ENCODE data around the gene HSP90AB1. TPM values are rescaled to one million over a fixed set of nuclear protein-coding genes. Genes with fewer than 3 reads are reported as not detected.

The HSP90AB1 gene
- total and polyA plus RNA-seq, 2 of the 8 experiments (the other 6 are each of a cell fraction or from before 2014, with no cell fraction given) = 1,564 to 2,297 TPM

DNA sequence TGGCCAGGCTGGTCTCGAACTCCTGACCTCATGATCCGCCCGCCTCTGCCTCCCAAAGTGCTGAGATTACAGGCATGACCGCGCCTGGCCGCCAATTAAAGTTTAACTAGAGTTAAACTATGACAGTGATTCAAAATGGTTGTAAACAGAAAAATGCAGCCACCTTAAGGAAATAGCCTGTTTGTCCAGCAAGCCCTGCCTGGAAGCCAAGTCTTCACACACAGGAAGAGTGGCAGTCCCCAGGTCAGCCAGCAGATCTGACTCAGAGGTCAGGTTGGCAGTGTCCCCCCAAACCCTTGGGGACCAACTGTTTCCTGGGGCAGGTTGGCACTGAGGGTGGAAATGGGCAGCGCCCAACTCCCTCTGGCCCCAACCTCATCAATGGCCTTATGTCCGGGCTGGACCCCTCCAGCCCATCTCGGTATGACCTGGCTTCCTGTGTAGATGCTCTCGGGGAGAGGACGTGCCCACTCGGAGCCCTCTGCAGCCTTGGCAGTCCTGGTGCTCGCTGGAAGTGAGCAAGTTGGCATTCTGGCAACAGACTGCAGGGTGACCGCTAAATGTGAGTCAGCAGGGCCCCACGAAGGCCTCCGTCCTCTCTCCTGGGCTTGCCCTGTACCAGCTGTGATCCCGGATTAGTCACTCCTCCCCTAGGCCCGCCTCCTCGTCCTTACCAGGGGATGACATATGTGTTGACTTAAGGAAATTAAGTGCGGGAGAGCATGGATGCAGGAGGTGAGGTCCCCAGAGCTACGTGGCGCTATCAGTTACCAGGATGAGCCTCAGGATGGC is 9.7 kb upstream of the HSP90AB1 start (continued):
- no peak for TF ChIP-seq RAD21 (IDR thresholded peaks at IDR 0.05 in 1 of 2, conservative IDR thresholded peaks at IDR 0.05 in 1 of 2; ENCODE audit: low read depth in 2 of 2, low read length in 2 of 2)
- TF ChIP-seq, protein P1, sequence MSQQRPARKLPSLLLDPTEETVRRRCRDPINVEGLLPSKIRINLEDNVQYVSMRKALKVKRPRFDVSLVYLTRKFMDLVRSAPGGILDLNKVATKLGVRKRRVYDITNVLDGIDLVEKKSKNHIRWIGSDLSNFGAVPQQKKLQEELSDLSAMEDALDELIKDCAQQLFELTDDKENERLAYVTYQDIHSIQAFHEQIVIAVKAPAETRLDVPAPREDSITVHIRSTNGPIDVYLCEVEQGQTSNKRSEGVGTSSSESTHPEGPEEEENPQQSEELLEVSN (IDR thresholded peaks at IDR 0.05) = 0 out of 2 replicates have a peak, but pooled peaks have one; percentile 17
- no peak for TF ChIP-seq CBX8 (IDR thresholded peaks at IDR 0.05; ENCODE audit: borderline replicate concordance, low read depth, low read length)
- peak in 1 of 2 experiments; percentile 72; a peak in 1 of 4 replicates for TF ChIP-seq SIN3A (conservative IDR thresholded peaks at IDR 0.05 in 1 of 2, IDR thresholded peaks at IDR 0.05 in 1 of 2; ENCODE audit: low read depth in 1 of 2, low read length in 2 of 2)
